H9 (cell line): Measurements from ENCODE around the gene SCGB3A2. TPM values are rescaled to one million over a fixed set of nuclear protein-coding genes. Genes with fewer than 3 reads are reported as not detected.

Experiments used
- DNase-seq: peaks from one replicate; pipeline ENCODE4 v3.0.0-alpha.2; 2017
- H2AFZ ChIP-seq: one replicate; pipeline ENCODE4 v1.6.1; 2013; ENCODE audit warnings: mild to moderate bottlenecking, low read length, control low read depth, moderate library complexity
- H2AK5ac ChIP-seq: 2 replicates; pipeline ENCODE4 v1.6.1; 2013; ENCODE audit warnings: low read length, control low read depth, mixed read lengths; ENCODE audit not compliant: insufficient read length
- H2BK120ac ChIP-seq: one replicate; pipeline ENCODE4 v1.6.1; 2013; ENCODE audit warnings: low read depth, mild to moderate bottlenecking, low read length, control low read depth, inconsistent platforms; ENCODE audit not compliant: poor library complexity, severe bottlenecking
- H2BK12ac ChIP-seq: 2 replicates; pipeline ENCODE4 v1.6.1; 2013; ENCODE audit warnings: low read length, control low read depth, mixed read lengths, low read depth; ENCODE audit not compliant: insufficient read length
- H2BK15ac ChIP-seq: 2 replicates; pipeline ENCODE4 v1.6.1; 2013; ENCODE audit warnings: low read depth, low read length, control low read depth
- H2BK20ac ChIP-seq: one replicate; pipeline ENCODE4 v1.6.1; 2013; ENCODE audit warnings: low read depth, mild to moderate bottlenecking, low read length, control low read depth, inconsistent platforms; ENCODE audit not compliant: poor library complexity, severe bottlenecking
- H2BK5ac ChIP-seq: 2 replicates; pipeline ENCODE4 v1.6.1; 2013; ENCODE audit warnings: low read length, control low read depth, mixed read lengths; ENCODE audit not compliant: insufficient read length
- H3K14ac ChIP-seq: 2 replicates; pipeline ENCODE4 v1.6.1; 2013; ENCODE audit warnings: low read length, control low read depth; ENCODE audit not compliant: insufficient read depth
- H3K18ac ChIP-seq: 2 replicates; pipeline ENCODE4 v1.6.1; 2013; ENCODE audit warnings: low read depth, mild to moderate bottlenecking, mixed read lengths, low read length, control low read depth; ENCODE audit not compliant: insufficient read length
- H3K23ac ChIP-seq: 2 replicates; pipeline ENCODE4 v1.6.1; 2013; ENCODE audit warnings: low read length, control low read depth, mixed read lengths, low read depth; ENCODE audit not compliant: insufficient read length
- H3K23me2 ChIP-seq: 2 replicates; pipeline ENCODE4 v1.6.1; 2013; ENCODE audit warnings: low read depth, mild to moderate bottlenecking, mixed read lengths, low read length, control low read depth; ENCODE audit not compliant: insufficient read length, poor library complexity, severe bottlenecking
- H3K27ac ChIP-seq: 2 replicates; pipeline ENCODE4 v1.5.1; 2013; ENCODE audit warnings: low read length, control low read depth, mixed read lengths, low read depth; ENCODE audit not compliant: insufficient read length
- H3K27me3 ChIP-seq: 2 replicates; pipeline ENCODE4 v1.6.1; 2013; ENCODE audit warnings: low read length, control low read depth, inconsistent platforms; ENCODE audit not compliant: insufficient read depth
- H3K4ac ChIP-seq: 2 replicates; pipeline ENCODE4 v1.6.1; 2013; ENCODE audit warnings: low read depth, mild to moderate bottlenecking, control low read depth, inconsistent platforms, low read length, moderate library complexity
- H3K4me1 ChIP-seq: 2 replicates; pipeline ENCODE4 v1.6.1; 2013; ENCODE audit warnings: low read length, control low read depth, inconsistent platforms; ENCODE audit not compliant: insufficient read depth
- H3K4me2 ChIP-seq: 2 replicates; pipeline ENCODE4 v1.6.1; 2013; ENCODE audit warnings: low read length, control low read depth, mixed read lengths; ENCODE audit not compliant: insufficient read length, insufficient read depth
- H3K56ac ChIP-seq: 2 replicates; pipeline ENCODE4 v1.6.1; 2013; ENCODE audit warnings: low read depth, mild to moderate bottlenecking, mixed read lengths, low read length, control low read depth; ENCODE audit not compliant: insufficient read length
- H3K79me1 ChIP-seq: 2 replicates; pipeline ENCODE4 v1.6.1; 2013; ENCODE audit warnings: low read depth, mild to moderate bottlenecking, moderate library complexity, low read length, control low read depth, inconsistent platforms; ENCODE audit not compliant: insufficient read depth, poor library complexity, severe bottlenecking
- H3K79me2 ChIP-seq: 2 replicates; pipeline ENCODE4 v1.6.1; 2013; ENCODE audit warnings: low read length, control low read depth, inconsistent platforms; ENCODE audit not compliant: insufficient read depth
- H3K9ac ChIP-seq: 2 replicates; pipeline ENCODE4 v1.6.1; 2013; ENCODE audit warnings: low read length, control low read depth, mixed read lengths; ENCODE audit not compliant: insufficient read length; ENCODE audit errors: extremely low read depth
- H3K9me3 ChIP-seq: one replicate; pipeline ENCODE4 v1.6.1; 2013; ENCODE audit warnings: low read depth, low read length, inconsistent platforms; ENCODE audit not compliant: control insufficient read depth
- H3T11ph ChIP-seq: one replicate; pipeline ENCODE4 v1.6.1; 2013; ENCODE audit warnings: mild to moderate bottlenecking, low read length, control low read depth, inconsistent platforms
- H4K20me1 ChIP-seq: one replicate; pipeline ENCODE4 v1.6.1; 2013; ENCODE audit not compliant: control insufficient read depth, insufficient read length, insufficient read depth
- H4K5ac ChIP-seq: 2 replicates; pipeline ENCODE4 v1.6.1; 2013; ENCODE audit warnings: low read depth, mild to moderate bottlenecking, mixed read lengths, low read length, control low read depth; ENCODE audit not compliant: insufficient read length
- H4K8ac ChIP-seq: replicated peaks from 2 replicates; pipeline ENCODE4 v1.6.1; 2013; ENCODE audit warnings: low read length, control low read depth, mixed read lengths, low read depth; ENCODE audit not compliant: insufficient read length
- H4K91ac ChIP-seq: 2 replicates; pipeline ENCODE4 v1.6.1; 2013; ENCODE audit warnings: low read depth, mild to moderate bottlenecking, moderate library complexity, mixed read lengths, low read length, control low read depth; ENCODE audit not compliant: insufficient read length
- H3K27ac Mint-ChIP-seq, 3 experiments: 2 replicates in 2 of 3; 3 replicates in 1 of 3; pipeline ENCODE4 v1.8.0; 2020 to 2021; ENCODE audit warnings: mixed read lengths in 3 of 3, mild to moderate bottlenecking in 1 of 3, moderate library complexity in 1 of 3
- H3K27me3 Mint-ChIP-seq: 2 replicates; pipeline ENCODE4 v1.8.0; 2021; ENCODE audit warnings: low read depth, mild to moderate bottlenecking, moderate library complexity, mixed read lengths
- H3K36me3 Mint-ChIP-seq, 3 experiments: 2 replicates in 2 of 3; 3 replicates in 1 of 3; pipeline ENCODE4 v1.8.0; 2020 to 2021; ENCODE audit warnings: low read depth in 3 of 3, mixed read lengths in 3 of 3; ENCODE audit not compliant: insufficient read depth in 1 of 3
- H3K4me1 Mint-ChIP-seq, 2 experiments: 2 replicates each; pipeline ENCODE4 v1.8.0; 2020; ENCODE audit warnings: mixed read lengths in 2 of 2
- H3K4me3 Mint-ChIP-seq, 2 experiments: 2 replicates in 1 of 2; 3 replicates in 1 of 2; pipeline ENCODE4 v1.8.0; 2020 to 2021; ENCODE audit warnings: mild to moderate bottlenecking in 2 of 2, mixed read lengths in 2 of 2, moderate library complexity in 1 of 2
- H3K9me3 Mint-ChIP-seq, 2 experiments: 2 replicates in 1 of 2; 3 replicates in 1 of 2; pipeline ENCODE4 v1.8.0; 2020; ENCODE audit warnings: mild to moderate bottlenecking in 2 of 2, mixed read lengths in 2 of 2, moderate library complexity in 1 of 2
- CTCF ChIP-seq: fragments of 200-600 bp; sonication (generic); conservative IDR thresholded peaks from 3 replicates; pipeline ENCODE4 v1.8.0; 2021; ENCODE audit warnings: antibody characterized with exemption, mild to moderate bottlenecking
- WGBS: extraction: QIAGEN DNeasy Blood & Tissue Kit; methylation state at CpG from one replicate; pipeline ENCODE4 v1.1.7; 2013; ENCODE audit warnings: missing lambda C conversion rate, low lambda C conversion rate, mixed read lengths; ENCODE audit not compliant: insufficient read length; ENCODE audit errors: extremely low coverage; 5-methylcytosine and 5-hydroxymethylcytosine counted together
- total RNA-seq: library from RNA; stranded (reverse); gene quantifications from 2 replicates; pipeline ENCODE4 v1.2.1, GENCODE V29; 2021

The SCGB3A2 gene
- total RNA-seq, 1 experiment from 2014 or later: 66.0 TPM

DNA sequence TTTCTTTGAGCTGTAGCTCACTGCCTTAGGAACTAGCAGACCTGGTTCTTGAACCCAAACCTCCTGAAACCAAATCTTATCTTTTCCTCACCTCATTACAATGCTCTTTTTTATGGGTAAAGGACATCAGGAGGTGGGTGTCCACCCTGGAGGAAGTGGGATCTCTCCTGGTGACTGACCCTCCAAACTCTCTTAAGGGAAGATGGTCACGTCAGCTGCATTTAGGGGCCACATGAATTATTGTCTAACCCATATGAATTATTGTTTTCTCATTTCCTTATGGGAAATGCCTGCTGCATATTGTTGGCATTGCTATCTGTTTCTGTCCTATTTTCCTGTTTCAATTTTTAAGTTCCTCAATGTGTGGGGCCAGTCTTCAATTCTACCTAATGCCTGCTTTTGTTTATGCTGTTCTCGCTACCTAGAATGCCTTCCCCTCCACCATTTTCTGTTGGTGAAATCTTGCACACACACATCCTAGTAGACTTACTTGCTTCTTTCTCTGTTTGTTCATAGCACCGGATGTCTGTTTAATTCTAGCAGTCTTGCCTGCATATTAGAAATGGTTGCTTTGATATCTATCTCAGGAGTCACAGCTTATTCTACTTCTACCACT is 25.0 kb upstream of the SCGB3A2 start:
- Histone ChIP-seq H3K9me3 (no peaks in the 10 kb centered on the region), H2AFZ (no peak overlapping the region), H2BK20ac (no peak overlapping the region), H3T11ph (no peak overlapping the region), H3K4me2 (no peak overlapping the region), H3K4ac (no peak overlapping the region), H2BK12ac (no peak overlapping the region), H3K27me3 (no peaks in the 10 kb centered on the region), H3K27ac (no peak overlapping the region), H2AK5ac (no peak overlapping the region), H3K9ac (no peak overlapping the region), H3K56ac (no peak overlapping the region), H3K23ac (no peak overlapping the region), H4K8ac (no peak overlapping the region), H3K79me2 (no peaks in the 10 kb centered on the region), H3K4me1 (no peaks in the 10 kb centered on the region), H3K23me2 (no peaks in the 10 kb centered on the region), H3K18ac (no peak overlapping the region), H2BK120ac (no peak overlapping the region), H2BK15ac (no peak overlapping the region), H3K14ac (no peak overlapping the region), H2BK5ac (no peak overlapping the region), H4K5ac (no peak overlapping the region), H4K91ac (no peak overlapping the region), H3K79me1 (no peaks in the 10 kb centered on the region), H4K20me1 (no peaks in the 10 kb centered on the region)
- H3K4me1 Mint-ChIP-seq: peaks cover 13 to 26% of the 10 kb centered on the region in 2 experiments
- peaks cover 4% of the 10 kb centered on the region for H3K27me3 Mint-ChIP-seq
- H3K9me3 Mint-ChIP-seq: no peaks in the 10 kb centered on the region
- no peak overlapping the region for H3K4me3 Mint-ChIP-seq
- no CpG with 5 or more reads among the region's 3 CpGs for WGBS
- no peak for TF ChIP-seq CTCF
- H3K36me3 Mint-ChIP-seq: no peaks in the 10 kb centered on the region; a peak in 1 of 7 replicates
- no peak for DNase-seq
- no peak overlapping the region for H3K27ac Mint-ChIP-seq
